ENCODE data around the gene CYB561D1.

GRCh38 chr1:109502364-109502851 lies 8.5 kb downstream of the CYB561D1 start:
- no peak for TF ChIP-seq BRCA1 (IDR thresholded peaks at IDR 0.05; ENCODE audit: low read depth, low read length)
- no peak for TF ChIP-seq SREBF2 (IDR thresholded peaks at IDR 0.05; ENCODE audit: low read length)
- no peak for TF ChIP-seq ZNF687 (IDR thresholded peaks at IDR 0.05)
- no peak for TF ChIP-seq EP300 (IDR thresholded peaks at IDR 0.05; ENCODE audit: borderline replicate concordance in 1 of 2, control insufficient read depth in 1 of 2, low read depth in 2 of 2, low read length in 2 of 2)
- no peak for TF ChIP-seq SMC3 (IDR thresholded peaks at IDR 0.05; ENCODE audit: borderline replicate concordance, low read length)
- no peak for TF ChIP-seq CTCF (IDR thresholded peaks at IDR 0.05 in 2 of 3, conservative IDR thresholded peaks at IDR 0.05 in 1 of 3; ENCODE audit: control insufficient read depth in 2 of 3, extremely low read depth in 1 of 3, insufficient read depth in 1 of 3, low read depth in 3 of 3, low read length in 3 of 3)
- no peak for TF ChIP-seq MXI1 (IDR thresholded peaks at IDR 0.05; ENCODE audit: low read depth, low read length)
